ENCODE measurements around the gene C1orf232. TPM values are rescaled to one million over a fixed set of nuclear protein-coding genes. Genes with fewer than 3 reads are reported as not detected.

The C1orf232 gene
- total RNA-seq, 1 donor from 2014 or later = not detected

- DNase-seq (ENCODE audit: low read depth) = peak; percentile 28
Measured at GRCh38 chr1:26177182-26177684, 8.5 kb upstream of the C1orf232 start, which contains the start of gene CNKSR1. CNKSR1 (plus strand) TSS chr1:26177491; CDS start chr1:26177548, 57 bp downstream.

- DNase-seq (ENCODE audit: low read depth) = no peak
Measured at GRCh38 chr1:26175346-26175745, 6.6 kb upstream of the C1orf232 start.

GRCh38 chr1:26171084-26172072, 2.6 kb upstream of the C1orf232 start, which contains the start of gene ZNF593OS:
ZNF593OS (minus strand) TSS chr1:26171832; CDS start chr1:26171661, 171 bp downstream.
- no peak for DNase-seq (ENCODE audit: low read depth)

GRCh38 chr1:26170472-26170821, 1.7 kb upstream of the C1orf232 start:
- DNase-seq (ENCODE audit: low read depth) = no peak

GRCh38 chr1:26169669-26170471, 1.1 kb upstream of the C1orf232 start, which contains the start of gene ZNF593:
ZNF593 (plus strand) TSS chr1:26169908; CDS start chr1:26169984, 76 bp downstream.
- peak; percentile 70 for DNase-seq (ENCODE audit: low read depth)

- no peak for DNase-seq (ENCODE audit: low read depth)
Measured at GRCh38 chr1:26169198-26169554, 413 bp upstream of the C1orf232 start.

- no peak for DNase-seq (ENCODE audit: low read depth)
Measured at GRCh38 chr1:26166719-26167281, 2.0 kb downstream of the C1orf232 start.

- DNase-seq (ENCODE audit: low read depth) = no peak
Measured at GRCh38 chr1:26164861-26165842, 3.6 kb downstream of the C1orf232 start.

GRCh38 chr1:26164036-26164860, 4.5 kb downstream of the C1orf232 start:
- DNase-seq (ENCODE audit: low read depth) = no peak

- no peak for DNase-seq (ENCODE audit: low read depth)
Measured at GRCh38 chr1:26163684-26164035, 5.1 kb downstream of the C1orf232 start.

- no peak for DNase-seq (ENCODE audit: low read depth)
Measured at GRCh38 chr1:26162220-26162709, 6.5 kb downstream of the C1orf232 start.

GRCh38 chr1:26161415-26162219, 7.1 kb downstream of the C1orf232 start:
- no peak for DNase-seq (ENCODE audit: low read depth)

- no peak for DNase-seq (ENCODE audit: low read depth)
Measured at GRCh38 chr1:26160527-26161414, 8.0 kb downstream of the C1orf232 start.

- DNase-seq (ENCODE audit: low read depth) = no peak
Measured at GRCh38 chr1:26159743-26160039, 9.1 kb downstream of the C1orf232 start.

GRCh38 chr1:26158908-26159742, 9.6 kb downstream of the C1orf232 start, which contains the start of gene FAM110D:
FAM110D (plus strand) TSS chr1:26159079; CDS start chr1:26161292, 2,213 bp downstream.
- no peak for DNase-seq (ENCODE audit: low read depth)

GRCh38 chr1:26158271-26158907, 10.4 kb downstream of the C1orf232 start:
- DNase-seq (ENCODE audit: low read depth) = no peak

All from renal cortical epithelial cell (primary cell).